NCI-H2081 treated with DMSO at 0.1 percent for 48 hours (cell line): ENCODE data around the gene UQCRC1.

Source experiments
- DNase-seq: peaks from one replicate; lab custom pipeline; 2025; lab: John Stamatoyannopoulos, UW

Gene UQCRC1

GRCh38 chr3:48571938-48572337 is 37.5 kb downstream of the UQCRC1 start:
- DNase-seq, result no peak

- no peak for DNase-seq
Observed at GRCh38 chr3:48569808-48570450, 39.5 kb downstream of the UQCRC1 start.

GRCh38 chr3:48569400-48569799 is 40.0 kb downstream of the UQCRC1 start:
- DNase-seq, result no peak

DNA sequence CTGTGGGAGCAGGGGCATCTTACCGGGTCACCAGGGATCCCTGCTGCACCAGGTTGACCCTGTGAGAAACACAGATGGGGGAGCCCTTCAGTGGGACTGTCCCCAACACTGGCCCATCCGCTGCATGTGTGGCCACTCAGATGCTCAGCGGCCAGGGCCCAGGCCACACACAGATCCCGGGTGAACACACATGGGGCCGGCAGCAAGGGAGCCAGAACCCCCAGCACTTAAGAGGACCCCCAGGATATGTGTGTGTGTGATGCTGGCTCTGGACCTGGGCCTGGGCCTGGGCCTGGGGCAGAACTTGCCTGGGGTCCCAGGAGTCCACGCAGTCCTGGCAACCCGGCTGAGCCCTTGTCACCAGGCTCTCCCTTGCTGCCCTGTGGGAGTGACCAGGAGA is 41.0 kb downstream of the UQCRC1 start:
- no peak for DNase-seq

DNA sequence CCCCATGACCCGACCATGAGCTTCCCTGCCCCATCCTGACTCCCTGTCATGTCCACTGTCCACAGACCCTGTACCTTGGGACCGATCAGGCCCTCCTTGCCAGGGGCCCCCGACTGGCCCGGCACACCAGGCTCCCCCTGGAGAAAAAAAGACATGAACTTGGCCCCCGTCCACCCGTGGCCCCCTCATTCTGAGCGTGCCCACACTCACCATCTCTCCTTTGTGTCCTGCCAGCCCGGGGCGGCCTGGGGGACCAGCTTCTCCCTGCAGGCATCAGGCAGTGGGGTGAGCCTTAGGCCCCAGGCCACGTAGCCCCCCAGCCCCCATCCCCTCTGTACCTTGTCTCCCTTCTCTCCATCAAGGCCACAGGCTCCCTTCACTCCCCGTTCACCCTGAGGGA is 41.9 kb downstream of the UQCRC1 start:
- no peak for DNase-seq

DNA sequence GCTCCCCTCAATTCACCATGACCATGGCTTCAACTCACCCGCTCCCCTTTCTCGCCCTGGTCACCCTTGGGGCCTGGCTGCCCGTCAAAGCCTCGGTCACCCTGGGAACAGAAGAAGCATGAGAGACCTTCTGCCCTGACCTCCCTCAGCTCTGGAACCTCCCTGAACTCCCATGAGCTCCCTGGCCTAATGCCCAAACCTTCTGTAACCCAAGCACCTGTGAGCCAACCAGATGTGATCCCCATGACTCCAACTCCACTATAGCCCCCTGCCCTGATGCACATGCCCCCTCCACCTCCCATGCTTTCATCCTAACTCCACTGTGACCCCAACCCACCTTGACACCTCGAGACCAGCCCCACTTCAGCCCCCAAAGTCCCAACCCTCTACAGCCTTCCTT is 42.4 kb downstream of the UQCRC1 start:
- no peak for DNase-seq

DNA sequence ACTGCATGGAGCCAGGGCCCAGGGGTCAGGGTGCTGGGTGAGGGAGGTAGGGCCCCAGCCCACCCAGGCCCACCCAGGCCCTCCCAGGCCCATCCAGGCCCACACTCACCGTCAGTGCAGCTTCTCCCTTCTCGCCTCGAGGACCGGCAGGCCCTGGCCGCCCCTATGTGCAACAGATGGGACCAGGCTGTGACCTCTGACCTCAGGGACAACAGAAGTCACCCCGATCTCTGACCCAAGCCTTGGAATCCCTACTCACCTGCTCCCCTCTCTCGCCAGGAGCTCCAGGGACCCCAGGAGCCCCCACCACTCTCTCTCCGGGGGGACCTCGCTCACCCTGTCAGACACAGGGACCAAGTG is 43.1 kb downstream of the UQCRC1 start:
- DNase-seq, result no peak

- no peak for DNase-seq
Observed at GRCh38 chr3:48565591-48566400, 43.6 kb downstream of the UQCRC1 start.

DNA sequence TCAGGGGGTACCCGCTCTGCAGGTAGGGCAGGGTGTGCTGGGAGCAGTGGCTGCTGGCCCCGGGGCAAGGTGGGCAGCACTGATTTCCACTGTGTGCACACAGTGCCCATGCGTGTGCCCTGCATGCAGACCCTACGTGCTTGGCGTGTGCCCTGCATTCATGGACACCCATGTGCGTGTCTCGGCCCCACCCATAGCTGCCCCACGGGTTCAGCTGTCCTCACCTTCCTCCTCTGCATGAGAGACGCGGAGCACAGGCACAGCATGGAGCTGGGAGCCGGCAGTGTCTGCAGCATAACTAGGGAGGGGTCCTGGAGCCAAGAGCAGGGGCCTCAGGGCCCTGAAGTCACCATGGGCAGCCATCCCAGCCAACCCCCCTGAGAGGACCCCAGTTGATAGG is 44.3 kb downstream of the UQCRC1 start:
- DNase-seq, result no peak

DNA sequence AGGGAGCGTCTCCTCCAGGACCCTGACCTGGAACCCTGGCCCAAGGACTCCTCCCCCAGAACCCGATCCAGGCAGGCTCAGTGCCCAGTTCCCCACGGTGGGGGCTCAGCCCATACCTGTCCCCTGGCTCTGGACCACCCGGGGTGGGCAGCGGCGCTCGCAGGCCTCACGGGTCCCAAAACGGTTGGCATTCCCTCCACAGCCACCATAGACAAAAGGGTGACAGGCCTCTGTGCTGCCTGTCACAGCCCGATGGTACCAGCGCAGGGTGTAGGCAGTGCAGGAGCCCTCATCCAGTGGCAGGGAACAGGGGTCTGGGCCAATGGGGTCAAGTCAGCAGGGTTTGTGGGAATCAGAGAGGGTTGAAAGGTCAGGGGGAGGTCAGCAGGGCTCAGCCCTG is 44.8 kb downstream of the UQCRC1 start:
- no peak for DNase-seq

GRCh38 chr3:48564022-48564421 is 45.4 kb downstream of the UQCRC1 start:
- DNase-seq, result no peak

- no peak for DNase-seq
Observed at GRCh38 chr3:48563382-48563918, 46.0 kb downstream of the UQCRC1 start, which contains the start of gene UCN2. Gene UCN2, minus strand, starts transcription at chr3:48563781. Its CDS starts 657 bp downstream, at chr3:48563124.

DNA sequence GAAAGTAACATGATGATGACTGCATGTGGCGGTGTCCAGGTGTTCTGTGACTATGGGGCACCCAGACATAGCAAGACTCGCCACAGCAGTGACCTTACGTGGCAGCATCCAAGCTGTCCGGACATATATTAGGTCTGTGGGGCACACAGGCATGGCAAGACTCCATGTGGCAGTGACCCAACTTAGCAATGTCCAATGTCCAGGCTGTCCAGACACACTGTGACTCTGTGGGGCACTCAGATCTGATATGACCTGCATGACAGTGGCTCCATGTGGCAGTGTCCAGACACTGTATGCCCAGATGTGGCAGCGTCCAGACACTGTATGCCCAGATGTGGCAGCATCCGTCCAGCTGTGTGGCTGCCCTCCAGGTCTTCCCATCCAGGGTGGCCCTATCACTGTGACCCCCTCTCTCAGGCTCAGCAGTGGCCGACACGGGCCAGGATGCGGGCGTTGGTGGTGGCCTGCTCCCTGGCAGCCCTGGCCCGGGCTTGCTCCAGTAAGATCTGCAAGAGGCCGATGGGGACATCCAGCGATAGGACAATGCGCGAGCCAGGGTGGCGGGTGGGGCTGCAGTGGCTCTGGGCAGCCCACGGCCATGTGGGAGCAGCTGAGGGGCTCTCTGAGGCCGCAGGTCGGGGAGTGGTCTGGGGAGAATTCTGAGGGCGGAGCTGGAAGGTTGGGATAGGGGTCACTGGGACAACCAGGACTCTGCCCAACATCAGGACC is 46.9 kb downstream of the UQCRC1 start:
- no peak for DNase-seq

DNA sequence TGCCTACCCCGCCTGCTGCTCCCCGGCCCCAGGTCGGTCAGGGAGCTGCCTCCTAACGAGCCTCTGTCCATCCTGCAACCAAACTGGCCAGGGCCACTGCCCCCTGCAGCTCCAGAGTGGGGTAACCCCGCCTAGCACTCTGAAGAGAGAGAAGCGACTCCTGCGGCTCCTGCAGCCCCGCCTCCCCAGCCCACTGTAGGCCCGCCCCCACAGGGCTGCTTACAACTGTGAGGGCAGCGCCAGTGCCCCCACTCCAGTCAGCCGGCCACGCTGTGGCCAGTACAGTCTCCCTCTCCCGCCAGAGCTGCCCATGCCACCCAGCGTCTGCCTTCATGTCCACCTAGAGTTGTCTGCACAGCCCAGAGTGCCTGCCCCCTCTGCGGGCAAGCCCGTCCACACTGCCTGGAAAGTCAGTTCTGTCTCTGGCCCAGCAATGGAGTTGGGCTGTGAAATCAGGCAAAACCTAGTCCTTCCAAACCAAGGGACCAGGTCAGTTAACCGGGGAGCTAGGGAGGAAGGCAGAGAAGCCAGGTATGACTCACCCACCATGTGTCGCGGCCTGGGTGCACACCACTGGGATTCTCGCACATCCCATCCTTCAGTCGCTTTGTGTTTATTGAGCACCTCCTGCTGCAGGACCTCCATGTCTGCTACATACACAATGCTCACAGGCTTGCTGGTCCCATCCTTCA is 48.3 kb downstream of the UQCRC1 start:
- DNase-seq, result no peak

- no peak for DNase-seq
Observed at GRCh38 chr3:48560648-48561018, 48.8 kb downstream of the UQCRC1 start.

DNA sequence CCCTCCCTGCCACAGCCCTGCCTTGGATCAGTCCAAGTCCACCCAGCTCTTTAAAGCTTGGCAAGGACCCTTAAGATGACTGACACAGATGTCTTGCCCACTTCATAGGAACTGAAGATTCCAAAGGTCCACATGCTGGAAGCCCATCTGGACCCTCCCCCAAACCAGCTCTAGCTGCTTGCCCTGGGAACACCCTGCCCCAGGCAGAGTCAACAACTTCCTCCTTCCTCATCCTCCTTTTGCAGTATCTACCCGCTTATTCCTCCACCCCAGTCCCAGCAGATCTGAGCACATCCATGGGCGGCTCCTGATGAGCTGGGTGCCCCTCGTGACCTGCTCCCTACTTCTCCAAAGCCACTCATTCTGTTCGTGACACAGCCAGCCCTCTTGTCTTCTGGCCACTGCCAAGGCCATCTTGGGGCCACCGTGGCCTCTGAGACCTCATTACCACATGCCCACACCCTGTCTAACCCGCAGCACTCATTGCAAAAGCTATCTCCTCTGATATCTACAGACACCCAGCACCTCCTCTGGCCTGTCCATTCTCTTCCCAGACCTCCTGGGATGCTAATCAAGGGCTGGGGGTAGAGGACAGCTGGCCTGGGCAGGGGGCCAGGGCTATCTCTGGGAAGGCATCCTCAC is 50.8 kb downstream of the UQCRC1 start:
- no peak for DNase-seq

- peak; percentile 91 for DNase-seq
Observed at GRCh38 chr3:48556796-48557626, 52.4 kb downstream of the UQCRC1 start, which contains the start of gene PFKFB4. Gene PFKFB4, minus strand, starts transcription at chr3:48556803. Its CDS starts 26 bp downstream, at chr3:48556777.

DNA sequence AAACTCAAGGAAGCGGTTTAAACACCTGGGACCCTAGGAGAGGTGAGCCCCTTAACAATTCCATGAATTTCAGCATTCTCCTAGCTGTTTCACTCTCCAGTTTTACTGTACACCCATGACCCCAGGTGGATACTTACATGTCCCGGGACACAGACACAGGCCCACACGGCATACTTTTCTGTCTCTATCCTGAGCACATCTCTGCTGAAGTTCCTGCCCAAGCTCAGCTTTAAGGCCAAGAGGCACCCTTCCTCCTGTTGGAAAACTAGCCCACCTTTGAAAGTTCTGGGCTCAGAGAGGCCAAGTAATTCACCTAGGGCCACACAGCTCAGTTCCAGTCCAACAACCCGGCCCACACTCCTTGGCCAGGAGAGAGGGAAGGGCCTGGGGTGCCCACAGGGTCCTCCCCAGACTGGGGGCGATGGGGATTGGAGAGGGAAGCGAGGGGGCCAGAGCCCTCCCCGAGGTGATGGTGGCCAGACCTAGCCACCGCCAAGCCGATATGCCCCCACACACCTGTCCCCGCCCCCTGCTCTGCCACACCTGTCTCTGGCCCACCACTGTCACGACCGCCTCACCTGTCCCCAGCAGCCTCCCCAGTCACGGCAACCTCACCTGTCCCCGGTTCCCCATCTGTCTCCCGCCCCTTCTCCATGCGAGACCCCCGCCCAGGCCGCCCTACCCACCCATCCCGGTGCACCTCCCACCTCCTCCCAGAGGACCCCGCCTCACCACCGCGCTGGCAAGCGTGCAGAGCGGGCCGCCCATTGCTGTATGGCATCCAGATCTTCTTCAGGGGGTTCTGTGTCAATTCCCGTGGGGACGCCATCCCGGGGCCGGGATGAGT is 53.3 kb downstream of the UQCRC1 start:
- no peak for DNase-seq

DNA sequence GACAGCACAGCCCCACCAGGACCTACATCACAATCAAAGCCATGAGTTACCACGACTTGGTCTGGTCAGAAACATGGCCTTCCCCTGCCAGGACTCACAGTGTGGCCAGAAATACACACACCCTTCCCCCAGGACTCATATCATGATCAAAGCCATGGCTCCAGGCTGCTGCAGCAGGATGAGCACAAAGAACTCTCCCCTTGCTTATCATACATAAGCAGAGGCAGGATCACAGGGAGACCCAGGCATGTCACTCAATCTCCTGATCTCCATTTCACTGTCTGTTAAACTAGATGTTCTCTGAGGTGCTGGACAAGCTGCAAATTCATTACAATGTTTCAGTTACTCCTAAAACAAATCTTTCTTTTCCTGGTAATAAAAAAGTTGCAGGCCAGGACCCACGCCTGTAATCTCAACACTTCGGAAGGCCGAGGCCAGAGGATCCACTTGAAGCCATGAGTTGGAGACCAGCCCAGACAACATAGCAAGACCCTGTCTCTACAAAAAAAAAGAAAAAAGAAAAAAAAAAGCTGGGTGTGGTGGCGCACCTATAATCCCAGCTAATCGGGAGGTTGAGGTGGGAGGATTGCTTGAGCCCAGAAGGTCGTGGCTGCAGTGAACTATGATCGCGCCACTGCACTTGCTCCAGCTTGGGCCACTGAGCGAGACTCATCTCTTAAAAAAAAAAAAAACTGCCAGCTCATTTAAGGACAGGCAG is 54.1 kb downstream of the UQCRC1 start:
- no peak for DNase-seq
